K562 (cell line): ENCODE data around the gene MSH2. TPM values are rescaled to one million over a fixed set of nuclear protein-coding genes. Genes with fewer than 3 reads are reported as not detected.
A peak's percentile ranks its signal among the peaks of the same experiment; 100 is the strongest.

ENCODE experiments used
- ARNT ChIP-seq, 2 experiments: fragments of 450-650 bp; IDR thresholded peaks; 2 replicates each; pipeline ENCODE4 v1.6.1; 2016; ENCODE audit warnings: mild to moderate bottlenecking in 1 of 2
- CBFA2T3 ChIP-seq: fragments of 450-650 bp; IDR thresholded peaks from 2 replicates; pipeline ENCODE4 v1.6.1; 2017
- CCNT2 ChIP-seq: IDR thresholded peaks from 2 replicates; pipeline ENCODE4 v1.6.1; 2011; ENCODE audit warnings: borderline replicate concordance, low read depth, mild to moderate bottlenecking, moderate library complexity, mixed read lengths, low read length; ENCODE audit not compliant: insufficient read length; ENCODE audit errors: extremely low read depth
- CEBPG ChIP-seq, 3 experiments: fragments of 200-800 bp in 1 of 3; sonication (Bioruptor generic) in 1 of 3; sonication (generic) in 1 of 3; formaldehyde crosslinking in 1 of 3; IDR thresholded peaks in 2 of 3; conservative IDR thresholded peaks in 1 of 3; 2 replicates each; pipeline versions ENCODE4 v1.6.1 to v1.8.0; 2016 to 2022; ENCODE audit warnings: missing compliant biosample characterization in 2 of 3, missing genetic modification characterization in 2 of 3, mild to moderate bottlenecking in 1 of 3, missing genetic modification reagents in 1 of 3
- DLX4 ChIP-seq: fragments of 250-450 bp; sonication (Bioruptor Pico); IDR thresholded peaks from 2 replicates; pipeline ENCODE4 v1.6.1; 2021; ENCODE audit warnings: mild to moderate bottlenecking
- ELF2 ChIP-seq: fragments of 250-450 bp; sonication (Bioruptor Pico); IDR thresholded peaks from 2 replicates; pipeline ENCODE4 v1.5.0; 2021; ENCODE audit warnings: mild to moderate bottlenecking
- EP300 ChIP-seq: IDR thresholded peaks from 2 replicates; pipeline ENCODE4 v1.6.1; 2012; ENCODE audit warnings: low read length, improper control_type of control experiment
- FOXA3 ChIP-seq, 2 experiments: fragments of 450-650 bp in 1 of 2; sonication (generic) in 1 of 2; formaldehyde crosslinking; IDR thresholded peaks in 1 of 2; conservative IDR thresholded peaks in 1 of 2; 2 replicates each; pipeline versions ENCODE4 v1.4.0 to v1.8.0; 2020 to 2022; ENCODE audit warnings: mild to moderate bottlenecking in 2 of 2, missing genetic modification reagents in 1 of 2
- HDAC2 ChIP-seq: fragments of 450-650 bp; IDR thresholded peaks from 2 replicates; pipeline ENCODE4 v1.6.1; 2016; ENCODE audit warnings: mild to moderate bottlenecking
- IFI16 ChIP-seq: fragments of 250-450 bp; sonication (Bioruptor Pico); IDR thresholded peaks from 2 replicates; pipeline ENCODE4 v2.1.2; 2022; ENCODE audit warnings: mild to moderate bottlenecking, inconsistent platforms
- MAZ ChIP-seq, 2 experiments: fragments of 450-650 bp in 1 of 2; sonication (generic) in 1 of 2; formaldehyde crosslinking; IDR thresholded peaks in 1 of 2; conservative IDR thresholded peaks in 1 of 2; 2 replicates each; pipeline versions ENCODE4 v1.4.0 to v1.5.0; 2020; ENCODE audit warnings: mild to moderate bottlenecking in 1 of 2, missing genetic modification reagents in 1 of 2
- NBN ChIP-seq: fragments of 450-650 bp; IDR thresholded peaks from 2 replicates; pipeline ENCODE4 v1.6.1; 2016; ENCODE audit warnings: low read depth, mild to moderate bottlenecking
- NR2F6 ChIP-seq: fragments of 450-650 bp; formaldehyde crosslinking; IDR thresholded peaks from 2 replicates; pipeline ENCODE4 v1.4.0; 2020; ENCODE audit warnings: mild to moderate bottlenecking
- SMARCE1 ChIP-seq: fragments of 450-650 bp; IDR thresholded peaks from 2 replicates; pipeline ENCODE4 v1.7.1; 2016; ENCODE audit warnings: mild to moderate bottlenecking
- TCF3 ChIP-seq: sonication (generic); formaldehyde crosslinking; IDR thresholded peaks from 2 replicates; pipeline ENCODE4 v1.4.0; 2020; ENCODE audit warnings: mild to moderate bottlenecking, missing genetic modification reagents
- polyA plus RNA-seq, 8 experiments: library from polyadenylated mRNA; depleted of rRNA in 4 of 8; stranded (reverse) in 5 of 8; unstranded in 3 of 8; fragments of >200 nt; fragmentation: Nextera tagmentation in 2 of 8; fragmentation: Illumina TruSeq in 1 of 8; extraction: Ambion mirVana in 2 of 8; extraction: Trizol in 1 of 8; gene quantifications; 2 replicates each; pipeline versions ENCODE4 v1.2.1 to v1.2.3, GENCODE V29; 2011 to 2014; ENCODE audit warnings: inconsistent platforms in 1 of 8, missing spikeins in 1 of 8
- total RNA-seq, 7 experiments: library from RNA; depleted of rRNA in 6 of 7; stranded (reverse); fragments of >200 nt in 6 of 7; fragmentation: Illumina TruSeq in 2 of 7; extraction: Trizol in 2 of 7; gene quantifications; 2 replicates each; pipeline versions ENCODE4 v1.2.1 to v1.2.3, GENCODE V29; 2011 to 2021; ENCODE audit warnings: low replicate concordance in 1 of 7
- TF ChIP-seq, protein P1 (sequence below): fragments of 450-650 bp; IDR thresholded peaks from 2 replicates; pipeline ENCODE4 v1.6.1; 2016
- TF ChIP-seq, protein P2 (sequence below): fragments of 250-450 bp; sonication (Bioruptor Pico); IDR thresholded peaks from 2 replicates; pipeline ENCODE4 v1.8.0; 2022; ENCODE audit warnings: inconsistent platforms, mild to moderate bottlenecking, moderate library complexity, borderline replicate concordance
- TF ChIP-seq, protein P3 (sequence below), 2 experiments: fragments of 450-650 bp; IDR thresholded peaks; 2 replicates each; pipeline ENCODE4 v1.6.1; 2018; ENCODE audit warnings: mild to moderate bottlenecking in 2 of 2, low read depth in 1 of 2; ENCODE audit not compliant: partially characterized antibody in 2 of 2

Gene MSH2
- total and polyA plus RNA-seq, 9 of the 15 experiments (the other 6 are each of a cell fraction or from before 2014, with no cell fraction given) = 51.8 to 139 (median 113) TPM

- no peak for TF ChIP-seq DLX4 (CRISPR knock-in tag)
- TF ChIP-seq FOXA3 (CRISPR knock-in tag; conservative IDR thresholded peaks at IDR 0.05 in 1 of 2, IDR thresholded peaks at IDR 0.05 in 1 of 2) = 0 out of 4 replicates have a peak, but pooled peaks of 1 of the 2 experiments have one; percentile 28
- TF ChIP-seq MAZ (CRISPR knock-in tag; conservative IDR thresholded peaks at IDR 0.05 in 1 of 2, IDR thresholded peaks at IDR 0.05 in 1 of 2) = peak in 1 of 2 experiments; percentile 41; a peak in 1 of 4 replicates
- no peak; the same call in 1 of the 2 replicates for TF ChIP-seq NBN
- TF ChIP-seq ARNT (IDR thresholded peaks at IDR 0.05) = no peak
- TF ChIP-seq SMARCE1 = peak; percentile 67; the same call in 1 of the 2 replicates
- peak; percentile 49; the same call in 1 of the 2 replicates for TF ChIP-seq CEBPG (CRISPR knock-in tag; IDR thresholded peaks at IDR 0.05)
- peak in 1 of 2 experiments; percentile 52; a peak in 1 of 4 replicates for TF ChIP-seq CEBPG (tag; conservative IDR thresholded peaks at IDR 0.05 in 1 of 2, IDR thresholded peaks at IDR 0.05 in 1 of 2)
- TF ChIP-seq TCF3 (CRISPR knock-in tag) = peak; percentile 45
- TF ChIP-seq, protein P1, sequence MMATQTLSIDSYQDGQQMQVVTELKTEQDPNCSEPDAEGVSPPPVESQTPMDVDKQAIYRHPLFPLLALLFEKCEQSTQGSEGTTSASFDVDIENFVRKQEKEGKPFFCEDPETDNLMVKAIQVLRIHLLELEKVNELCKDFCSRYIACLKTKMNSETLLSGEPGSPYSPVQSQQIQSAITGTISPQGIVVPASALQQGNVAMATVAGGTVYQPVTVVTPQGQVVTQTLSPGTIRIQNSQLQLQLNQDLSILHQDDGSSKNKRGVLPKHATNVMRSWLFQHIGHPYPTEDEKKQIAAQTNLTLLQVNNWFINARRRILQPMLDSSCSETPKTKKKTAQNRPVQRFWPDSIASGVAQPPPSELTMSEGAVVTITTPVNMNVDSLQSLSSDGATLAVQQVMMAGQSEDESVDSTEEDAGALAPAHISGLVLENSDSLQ = peak; percentile 90
- TF ChIP-seq CCNT2 = peak; percentile 35
- no peak for TF ChIP-seq NR2F6 (CRISPR knock-in tag)
- TF ChIP-seq EP300 = peak; percentile 11; the same call in 1 of the 2 replicates
- 0 out of 2 replicates have a peak, but pooled peaks have one; percentile 23 for TF ChIP-seq ELF2
- TF ChIP-seq CBFA2T3 = peak; percentile 50
- TF ChIP-seq, protein P2, sequence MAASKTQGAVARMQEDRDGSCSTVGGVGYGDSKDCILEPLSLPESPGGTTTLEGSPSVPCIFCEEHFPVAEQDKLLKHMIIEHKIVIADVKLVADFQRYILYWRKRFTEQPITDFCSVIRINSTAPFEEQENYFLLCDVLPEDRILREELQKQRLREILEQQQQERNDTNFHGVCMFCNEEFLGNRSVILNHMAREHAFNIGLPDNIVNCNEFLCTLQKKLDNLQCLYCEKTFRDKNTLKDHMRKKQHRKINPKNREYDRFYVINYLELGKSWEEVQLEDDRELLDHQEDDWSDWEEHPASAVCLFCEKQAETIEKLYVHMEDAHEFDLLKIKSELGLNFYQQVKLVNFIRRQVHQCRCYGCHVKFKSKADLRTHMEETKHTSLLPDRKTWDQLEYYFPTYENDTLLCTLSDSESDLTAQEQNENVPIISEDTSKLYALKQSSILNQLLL = no peak
- no peak for TF ChIP-seq HDAC2
- TF ChIP-seq IFI16 (CRISPR knock-in tag) = no peak
- TF ChIP-seq, protein P3, sequence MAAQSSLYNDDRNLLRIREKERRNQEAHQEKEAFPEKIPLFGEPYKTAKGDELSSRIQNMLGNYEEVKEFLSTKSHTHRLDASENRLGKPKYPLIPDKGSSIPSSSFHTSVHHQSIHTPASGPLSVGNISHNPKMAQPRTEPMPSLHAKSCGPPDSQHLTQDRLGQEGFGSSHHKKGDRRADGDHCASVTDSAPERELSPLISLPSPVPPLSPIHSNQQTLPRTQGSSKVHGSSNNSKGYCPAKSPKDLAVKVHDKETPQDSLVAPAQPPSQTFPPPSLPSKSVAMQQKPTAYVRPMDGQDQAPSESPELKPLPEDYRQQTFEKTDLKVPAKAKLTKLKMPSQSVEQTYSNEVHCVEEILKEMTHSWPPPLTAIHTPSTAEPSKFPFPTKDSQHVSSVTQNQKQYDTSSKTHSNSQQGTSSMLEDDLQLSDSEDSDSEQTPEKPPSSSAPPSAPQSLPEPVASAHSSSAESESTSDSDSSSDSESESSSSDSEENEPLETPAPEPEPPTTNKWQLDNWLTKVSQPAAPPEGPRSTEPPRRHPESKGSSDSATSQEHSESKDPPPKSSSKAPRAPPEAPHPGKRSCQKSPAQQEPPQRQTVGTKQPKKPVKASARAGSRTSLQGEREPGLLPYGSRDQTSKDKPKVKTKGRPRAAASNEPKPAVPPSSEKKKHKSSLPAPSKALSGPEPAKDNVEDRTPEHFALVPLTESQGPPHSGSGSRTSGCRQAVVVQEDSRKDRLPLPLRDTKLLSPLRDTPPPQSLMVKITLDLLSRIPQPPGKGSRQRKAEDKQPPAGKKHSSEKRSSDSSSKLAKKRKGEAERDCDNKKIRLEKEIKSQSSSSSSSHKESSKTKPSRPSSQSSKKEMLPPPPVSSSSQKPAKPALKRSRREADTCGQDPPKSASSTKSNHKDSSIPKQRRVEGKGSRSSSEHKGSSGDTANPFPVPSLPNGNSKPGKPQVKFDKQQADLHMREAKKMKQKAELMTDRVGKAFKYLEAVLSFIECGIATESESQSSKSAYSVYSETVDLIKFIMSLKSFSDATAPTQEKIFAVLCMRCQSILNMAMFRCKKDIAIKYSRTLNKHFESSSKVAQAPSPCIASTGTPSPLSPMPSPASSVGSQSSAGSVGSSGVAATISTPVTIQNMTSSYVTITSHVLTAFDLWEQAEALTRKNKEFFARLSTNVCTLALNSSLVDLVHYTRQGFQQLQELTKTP (IDR thresholded peaks at IDR 0.05; ENCODE audit: low read depth in 1 of 2, partially characterized antibody in 2 of 2) = peak in 1 of 2 experiments; percentile 34
Observed at GRCh38 chr2:47486841-47487497, 84.0 kb downstream of the MSH2 start (continued).
